ENCODE data around the gene PPP1R3A. TPM values are rescaled to one million over a fixed set of nuclear protein-coding genes. Genes with fewer than 3 reads are reported as not detected.

Gene PPP1R3A
- total RNA-seq, 1 experiment from 2014 or later = not detected

GRCh38 chr7:113912876-113913275 lies 5.9 kb downstream of the PPP1R3A start:
- Histone ChIP-seq H3K4me1 (ENCODE audit: control insufficient read depth, insufficient read depth, low read length) (no peaks in the 10 kb centered on the region), H3K36me3 (ENCODE audit: control insufficient read depth, insufficient read depth, low read length) (no peaks in the 10 kb centered on the region), H3K9me3 (ENCODE audit: control insufficient read depth, insufficient read depth, low read depth, low read length) (no peaks in the 10 kb centered on the region), H3K27ac (ENCODE audit: low read length) (no peak overlapping the region), H3K4me3 (ENCODE audit: low read depth in 2 of 2, low read length in 2 of 2) (no peak overlapping the region), H3K27me3 (ENCODE audit: control insufficient read depth, insufficient read depth, low read length) (no peaks in the 10 kb centered on the region)
- ChIA-PET CTCF (no interaction called here), POLR2A (interaction anchor here (0.5 kb wide), 1 partner anchor 139 kb away, joined by 3 read pairs; no protein-coding TSS in a partner anchor)
- in situ Hi-C loops (cut with HindIII; ENCODE audit: low pct_unique_long_range_greater_than_20kb, low sequenced_read_pairs) (no loop called here), intact Hi-C loops (cut with micrococcal nuclease; ENCODE audit: unreplicated experiment) (no loop called here)
- DNase-seq (ENCODE audit: low read depth, low spot score) (no peak), ATAC-seq (no peak)
- TF ChIP-seq SIN3A (IDR thresholded peaks at IDR 0.05; ENCODE audit: borderline replicate concordance, insufficient read depth, low read depth, low read length) (no peak), CTCF (IDR thresholded peaks at IDR 0.05) (no peak), TCF7L2 (IDR thresholded peaks at IDR 0.05; ENCODE audit: low read depth, low read length) (no peak)
- TF ChIP-seq, protein P1, sequence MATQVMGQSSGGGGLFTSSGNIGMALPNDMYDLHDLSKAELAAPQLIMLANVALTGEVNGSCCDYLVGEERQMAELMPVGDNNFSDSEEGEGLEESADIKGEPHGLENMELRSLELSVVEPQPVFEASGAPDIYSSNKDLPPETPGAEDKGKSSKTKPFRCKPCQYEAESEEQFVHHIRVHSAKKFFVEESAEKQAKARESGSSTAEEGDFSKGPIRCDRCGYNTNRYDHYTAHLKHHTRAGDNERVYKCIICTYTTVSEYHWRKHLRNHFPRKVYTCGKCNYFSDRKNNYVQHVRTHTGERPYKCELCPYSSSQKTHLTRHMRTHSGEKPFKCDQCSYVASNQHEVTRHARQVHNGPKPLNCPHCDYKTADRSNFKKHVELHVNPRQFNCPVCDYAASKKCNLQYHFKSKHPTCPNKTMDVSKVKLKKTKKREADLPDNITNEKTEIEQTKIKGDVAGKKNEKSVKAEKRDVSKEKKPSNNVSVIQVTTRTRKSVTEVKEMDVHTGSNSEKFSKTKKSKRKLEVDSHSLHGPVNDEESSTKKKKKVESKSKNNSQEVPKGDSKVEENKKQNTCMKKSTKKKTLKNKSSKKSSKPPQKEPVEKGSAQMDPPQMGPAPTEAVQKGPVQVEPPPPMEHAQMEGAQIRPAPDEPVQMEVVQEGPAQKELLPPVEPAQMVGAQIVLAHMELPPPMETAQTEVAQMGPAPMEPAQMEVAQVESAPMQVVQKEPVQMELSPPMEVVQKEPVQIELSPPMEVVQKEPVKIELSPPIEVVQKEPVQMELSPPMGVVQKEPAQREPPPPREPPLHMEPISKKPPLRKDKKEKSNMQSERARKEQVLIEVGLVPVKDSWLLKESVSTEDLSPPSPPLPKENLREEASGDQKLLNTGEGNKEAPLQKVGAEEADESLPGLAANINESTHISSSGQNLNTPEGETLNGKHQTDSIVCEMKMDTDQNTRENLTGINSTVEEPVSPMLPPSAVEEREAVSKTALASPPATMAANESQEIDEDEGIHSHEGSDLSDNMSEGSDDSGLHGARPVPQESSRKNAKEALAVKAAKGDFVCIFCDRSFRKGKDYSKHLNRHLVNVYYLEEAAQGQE (IDR thresholded peaks at IDR 0.05; ENCODE audit: insufficient read depth in 1 of 2, low read depth in 2 of 2, low read length in 1 of 2) = no peak
- no TSS peak for BruUV-seq (replicated peaks)

GRCh38 chr7:113907617-113908016 lies 11.2 kb downstream of the PPP1R3A start:
- no TSS peak for BruUV-seq (replicated peaks)
- intact Hi-C loops (cut with micrococcal nuclease; ENCODE audit: unreplicated experiment) (no loop called here), in situ Hi-C loops (cut with HindIII; ENCODE audit: low pct_unique_long_range_greater_than_20kb, low sequenced_read_pairs) (no loop called here)
- Histone ChIP-seq H3K27ac (ENCODE audit: low read length) (no peak overlapping the region), H3K4me1 (ENCODE audit: control insufficient read depth, insufficient read depth, low read length) (no peaks in the 10 kb centered on the region), H3K27me3 (ENCODE audit: control insufficient read depth, insufficient read depth, low read length) (no peaks in the 10 kb centered on the region), H3K4me3 (ENCODE audit: low read depth in 2 of 2, low read length in 2 of 2) (no peak overlapping the region), H3K36me3 (ENCODE audit: control insufficient read depth, insufficient read depth, low read length) (no peaks in the 10 kb centered on the region), H3K9me3 (ENCODE audit: control insufficient read depth, insufficient read depth, low read depth, low read length) (no peaks in the 10 kb centered on the region)
- ATAC-seq = no peak
- POLR2A ChIA-PET = no interaction called here
- no peak for DNase-seq (ENCODE audit: low read depth, low spot score)
- no peak for TF ChIP-seq TCF7L2 (IDR thresholded peaks at IDR 0.05; ENCODE audit: low read depth, low read length)
- no peak for TF ChIP-seq POLR2AphosphoS5 (IDR thresholded peaks at IDR 0.05; ENCODE audit: low read depth, low read length)
- TF ChIP-seq CTCF (IDR thresholded peaks at IDR 0.05) = no peak
- TF ChIP-seq SIN3A (IDR thresholded peaks at IDR 0.05; ENCODE audit: borderline replicate concordance, insufficient read depth, low read depth, low read length) = no peak
- TF ChIP-seq, protein P1 (IDR thresholded peaks at IDR 0.05; ENCODE audit: insufficient read depth in 1 of 2, low read depth in 2 of 2, low read length in 1 of 2) = no peak
- CTCF ChIA-PET = no interaction called here
